ENCODE measurements around the gene CRPPA. TPM values are rescaled to one million over a fixed set of nuclear protein-coding genes. Genes with fewer than 3 reads are reported as not detected.
"Not testable (repeated sequence)": the region's sequence is repeated elsewhere in the genome, so short reads cannot be mapped to it uniquely, and the experiment has no call there.

The CRPPA gene
- total RNA-seq, 1 experiment from 2014 or later, result 4.5 TPM

DNA sequence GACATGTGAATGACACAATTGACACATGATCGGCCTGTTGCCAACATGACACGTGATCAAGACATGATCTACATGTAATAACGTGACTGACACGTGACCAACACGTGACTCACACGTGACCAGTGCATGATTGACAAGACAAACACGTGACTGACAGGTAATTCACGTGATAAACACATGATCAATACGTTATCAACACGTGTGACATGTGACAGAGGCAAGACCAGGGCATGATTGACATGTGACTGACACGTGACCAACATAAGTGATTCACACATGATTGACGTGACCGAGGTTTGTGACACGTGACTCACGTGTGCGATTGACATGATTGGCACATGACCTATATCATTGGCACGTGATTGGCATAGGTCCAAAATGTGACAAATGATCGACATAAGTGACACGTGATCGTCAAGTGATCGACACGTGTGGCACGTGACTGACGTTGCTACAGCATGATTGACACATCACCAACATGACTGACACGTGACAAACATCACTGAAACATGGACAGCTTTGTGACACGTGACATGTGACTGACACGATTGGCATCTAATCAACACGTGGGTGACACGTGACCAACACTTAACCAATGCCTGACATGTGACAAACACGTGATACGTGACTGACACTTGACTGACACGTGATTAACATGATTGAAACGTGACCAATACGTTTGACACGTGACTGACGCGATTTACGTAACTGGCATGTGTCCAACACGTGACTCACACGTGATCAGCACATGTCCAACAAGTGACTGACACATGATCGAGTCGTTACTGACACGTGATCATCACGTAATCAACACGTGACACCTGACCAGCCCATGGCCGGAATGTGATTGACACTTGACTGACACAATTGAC, 23.0 kb downstream of the CRPPA start:
- DNase-seq (ENCODE audit: low read depth), result no peak

GRCh38 chr7:16397501-16398145, 23.7 kb downstream of the CRPPA start:
- DNase-seq (ENCODE audit: low read depth), result no peak

GRCh38 chr7:16396766-16397500, 24.4 kb downstream of the CRPPA start:
- DNase-seq (ENCODE audit: low read depth), result no peak

- DNase-seq (ENCODE audit: low read depth), result no peak
Measured at GRCh38 chr7:16395121-16395520, 26.2 kb downstream of the CRPPA start.

- no peak for DNase-seq (ENCODE audit: low read depth)
Measured at GRCh38 chr7:16393862-16394422, 27.4 kb downstream of the CRPPA start.

DNA sequence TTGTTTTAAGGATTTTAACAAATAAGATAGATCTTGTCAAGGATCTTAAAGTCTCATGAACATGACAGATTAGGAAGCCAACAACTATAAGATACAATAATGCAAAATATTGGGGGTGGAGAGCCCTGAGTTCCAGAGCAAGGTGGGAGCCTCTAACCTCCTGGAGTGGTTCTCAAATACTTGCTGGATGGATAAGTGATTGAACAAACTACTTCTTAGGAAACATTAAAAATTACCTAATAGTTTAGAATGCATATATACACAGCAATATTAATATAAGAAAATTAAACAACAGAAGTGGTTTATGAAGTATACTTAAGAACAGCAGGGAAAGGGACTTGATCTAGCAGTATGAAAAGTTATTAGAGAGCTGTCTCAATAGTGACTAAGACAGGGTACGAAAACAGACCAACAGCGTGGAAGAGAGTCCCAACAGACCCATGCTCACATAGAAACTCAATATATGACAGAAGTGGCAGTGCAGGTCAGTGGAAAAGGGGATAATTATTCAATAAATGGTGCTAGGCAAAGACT, 28.3 kb downstream of the CRPPA start:
- no peak for DNase-seq (ENCODE audit: low read depth)

GRCh38 chr7:16383786-16384185, 37.6 kb downstream of the CRPPA start:
- DNase-seq (ENCODE audit: low read depth), result not testable (repeated sequence)

DNA sequence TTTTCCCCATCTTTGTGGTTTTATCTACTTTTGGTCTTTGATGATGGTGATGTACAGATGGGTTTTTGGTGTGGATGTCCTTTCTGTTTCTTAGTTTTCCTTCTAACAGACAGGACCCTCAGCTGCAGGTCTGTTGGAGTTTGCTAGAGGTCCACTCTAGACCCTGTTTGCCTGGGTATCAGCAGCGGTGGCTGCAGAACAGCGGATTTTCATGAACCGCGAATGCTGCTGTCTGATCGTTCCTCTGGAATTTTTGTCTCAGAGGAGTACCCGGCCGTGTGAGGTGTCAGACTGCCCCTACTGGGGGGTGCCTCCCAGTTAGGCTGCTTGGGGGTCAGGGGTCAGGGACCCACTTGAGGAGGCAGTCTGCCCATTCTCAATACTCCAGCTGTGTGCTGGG, 38.2 kb downstream of the CRPPA start:
- not testable (repeated sequence) for DNase-seq (ENCODE audit: low read depth)

Other genes starting within 250 kb of the CRPPA start
- gene SOSTDC1, start 44.2 kb upstream of the CRPPA start, total RNA-seq (2014; rRNA removed), result not detected in 2 replicates
- not detected in 2 replicates for gene LRRC72, start 105.3 kb upstream of the CRPPA start, total RNA-seq (2014; rRNA removed)
- gene ANKMY2, start 224.2 kb upstream of the CRPPA start, total RNA-seq (2014; rRNA removed), result 35.6 and 37.1 TPM in 2 replicates
- gene BZW2, start 224.6 kb upstream of the CRPPA start, total RNA-seq (2014; rRNA removed), result 105 and 113 TPM in 2 replicates

Measured in LHCN-M2 (cell line).